HepG2 (cell line): ENCODE measurements around the gene ANLN. TPM values are rescaled to one million over a fixed set of nuclear protein-coding genes. Genes with fewer than 3 reads are reported as not detected.
"Not testable (repeated sequence)": the region's sequence is repeated elsewhere in the genome, so short reads cannot be mapped to it uniquely, and the experiment has no call there.

Source experiments
- ATAC-seq: fragments of 200-7000 bp; cut with Tn5 transposase; 3 replicates; pipeline ENCODE4 v1.9.1; 2020; ENCODE audit warnings: mild to moderate bottlenecking, moderate library complexity
- BruUV-seq: library from RNA; stranded (reverse); fragments of 400-500 nt; replicated peaks from 2 replicates; lab custom pipeline; 2021; lab: Mats Ljungman, UMichigan
- CTCF ChIA-PET: fragments of 300-600 bp; formaldehyde crosslinking; extraction: SDS; loops from one replicate; lab custom pipeline; 2021; ENCODE audit warnings: low total read pairs, inconsistent platforms, low intra/inter-chr PET ratio; lab: Yijun Ruan, JAX
- POLR2A ChIA-PET: fragments of 350-600 bp; sonication (Branson Sonifier 250); formaldehyde crosslinking; loops from one replicate; lab custom pipeline; 2020; ENCODE audit warnings: antibody characterized with exemption, inconsistent platforms; lab: Yijun Ruan, JAX
- DNase-seq: peaks from one replicate; pipeline ENCODE4 v3.0.0-alpha.2; 2015; ENCODE audit warnings: low spot score
- FAIRE-seq: peaks from 3 replicates; lab custom pipeline; 2011; peaks lifted over from hg19 to GRCh38; lab: Jason Lieb, UNC
- H2AFZ ChIP-seq: one replicate; pipeline ENCODE4 v1.6.1; 2011; ENCODE audit warnings: low read length, inconsistent platforms
- H3K27ac ChIP-seq: fragments of 300-600 bp; 3 replicates; pipeline ENCODE4 v1.8.0; 2011; ENCODE audit warnings: mixed run types, mild to moderate bottlenecking, mixed read lengths, low read length, inconsistent platforms; ENCODE audit not compliant: insufficient read depth; ENCODE audit errors: extremely low read length
- H3K27me3 ChIP-seq, 2 experiments: fragments of 200-600 bp in 1 of 2; 2 replicates in 1 of 2; 3 replicates in 1 of 2; pipeline versions ENCODE4 v1.6.0 to v1.8.0; 2011; ENCODE audit warnings: low read length in 2 of 2, mild to moderate bottlenecking in 2 of 2, moderate library complexity in 2 of 2, inconsistent platforms in 1 of 2; ENCODE audit not compliant: insufficient read depth in 2 of 2, control insufficient read depth in 1 of 2
- H3K36me3 ChIP-seq, 2 experiments: fragments of 200-600 bp in 1 of 2; replicated peaks in 1 of 2; 2 replicates in 1 of 2; 3 replicates in 1 of 2; pipeline versions ENCODE4 v1.5.1 to v1.8.0; 2011; ENCODE audit warnings: low read length in 2 of 2, inconsistent platforms in 1 of 2; ENCODE audit not compliant: insufficient read depth in 2 of 2, control insufficient read depth in 1 of 2
- H3K4me1 ChIP-seq: 2 replicates; pipeline ENCODE4 v1.5.1; 2012; ENCODE audit warnings: low read length, inconsistent platforms; ENCODE audit not compliant: insufficient read depth
- H3K4me2 ChIP-seq: 2 replicates; pipeline ENCODE4 v1.6.0; 2011; ENCODE audit warnings: low read depth, low read length, inconsistent platforms
- H3K4me3 ChIP-seq, 3 experiments: fragments of 200-600 bp in 1 of 3; sonication (generic), shearing (Covaris generic) in 1 of 3; replicated peaks in 1 of 3; 2 replicates each; pipeline ENCODE4 v1.5.1; 2011 to 2016; ENCODE audit warnings: low read length in 3 of 3, inconsistent platforms in 2 of 3, low read depth in 2 of 3, mild to moderate bottlenecking in 2 of 3, control low read depth in 1 of 3, mixed read lengths in 1 of 3; ENCODE audit not compliant: insufficient read depth in 1 of 3
- H3K79me2 ChIP-seq: one replicate; pipeline ENCODE4 v1.6.1; 2011; ENCODE audit warnings: low read length, inconsistent platforms; ENCODE audit not compliant: insufficient read depth
- H3K9ac ChIP-seq: 2 replicates; pipeline ENCODE4 v1.6.0; 2011; ENCODE audit warnings: mild to moderate bottlenecking, low read depth, low read length, inconsistent platforms; ENCODE audit not compliant: insufficient read depth
- H3K9me3 ChIP-seq: 2 replicates; pipeline ENCODE4 v1.5.1; 2012; ENCODE audit warnings: mild to moderate bottlenecking, low read length
- H4K20me1 ChIP-seq: 2 replicates; pipeline ENCODE4 v1.6.0; 2011; ENCODE audit warnings: inconsistent platforms, mild to moderate bottlenecking, low read length, moderate library complexity; ENCODE audit not compliant: insufficient read depth
- ARID2 ChIP-seq: sonication (generic); formaldehyde crosslinking; IDR thresholded peaks from 2 replicates; pipeline ENCODE4 v1.8.1; 2022; ENCODE audit warnings: mild to moderate bottlenecking, missing genetic modification reagents, borderline replicate concordance
- GTF3A ChIP-seq: sonication (generic); formaldehyde crosslinking; conservative IDR thresholded peaks from 2 replicates; pipeline ENCODE4 v1.4.0; 2020; ENCODE audit warnings: mild to moderate bottlenecking, missing genetic modification reagents
- HOMEZ ChIP-seq: IDR thresholded peaks from 2 replicates; pipeline ENCODE4 v1.6.1; 2016; ENCODE audit warnings: low read depth
- NFYC ChIP-seq: IDR thresholded peaks from 2 replicates; pipeline ENCODE4 v1.6.1; 2016; ENCODE audit warnings: missing genetic modification reagents, missing compliant biosample characterization
- SRF ChIP-seq: IDR thresholded peaks from 2 replicates; pipeline ENCODE4 v1.6.1; 2011; ENCODE audit warnings: mild to moderate bottlenecking, low read depth, low read length, moderate library complexity
- SYNCRIP ChIP-seq: fragments of 200-400 bp; formaldehyde crosslinking; IDR thresholded peaks from 2 replicates; pipeline ENCODE4 v1.6.1; 2018; ENCODE audit warnings: mild to moderate bottlenecking, low read depth, low read length; ENCODE audit not compliant: insufficient read depth
- ZNF431 ChIP-seq: sonication (generic); formaldehyde crosslinking; IDR thresholded peaks from 2 replicates; pipeline ENCODE4 v1.9.0; 2022; ENCODE audit warnings: missing genetic modification reagents, low read depth, mild to moderate bottlenecking, borderline replicate concordance
- ZNF432 ChIP-seq: sonication (generic); formaldehyde crosslinking; IDR thresholded peaks from 2 replicates; pipeline ENCODE4 v1.5.0; 2020; ENCODE audit warnings: missing genetic modification reagents, mild to moderate bottlenecking, borderline replicate concordance
- ZNF441 ChIP-seq: sonication (generic); formaldehyde crosslinking; IDR thresholded peaks from 2 replicates; pipeline ENCODE4 v1.7.0; 2021; ENCODE audit warnings: missing genetic modification reagents, borderline replicate concordance
- ZSCAN30 ChIP-seq: sonication (generic); formaldehyde crosslinking; IDR thresholded peaks from 2 replicates; pipeline ENCODE4 v1.5.0; 2020; ENCODE audit warnings: mild to moderate bottlenecking, missing genetic modification reagents
- WGBS: methylation state at CpG from one replicate; pipeline ENCODE4 v1.1.6; 2017; ENCODE audit warnings: low lambda C conversion rate; 5-methylcytosine and 5-hydroxymethylcytosine counted together
- in situ Hi-C: cut with HindIII; loops from 2 replicates; pipeline ENCODE4 v1.10.0; 2017; ENCODE audit warnings: low pct_unique_long_range_greater_than_20kb; ENCODE audit not compliant: extremely low pct_ligation_motif_present
- intact Hi-C: fragments of 100-400 bp; cut with micrococcal nuclease; formaldehyde crosslinking; loops from one replicate; pipeline ENCODE4 v1.10.0; 2022; ENCODE audit not compliant: unreplicated experiment
- polyA plus RNA-seq, 8 experiments: library from polyadenylated mRNA; depleted of rRNA in 3 of 8; stranded (reverse) in 7 of 8; unstranded in 1 of 8; fragments of >200 nt; fragmentation: Illumina TruSeq in 4 of 8; extraction: Trizol in 4 of 8; gene quantifications; 2 replicates each; pipeline versions ENCODE4 v1.2.1 to v1.2.3, GENCODE V29; 2011 to 2016; ENCODE audit warnings: low read depth in 4 of 8, missing spikeins in 1 of 8, mixed read lengths in 1 of 8; ENCODE audit not compliant: insufficient read depth in 1 of 8
- total RNA-seq, 5 experiments: library from RNA; depleted of rRNA; stranded (reverse); fragments of >200 nt; fragmentation: Illumina TruSeq; extraction: Trizol; gene quantifications; 2 replicates each; pipeline ENCODE4 v1.2.3, GENCODE V29; 2016; ENCODE audit warnings: low read depth in 1 of 5
- TF ChIP-seq, protein P1 (sequence below): sonication (generic); formaldehyde crosslinking; IDR thresholded peaks from 2 replicates; pipeline ENCODE4 v1.4.0; 2020; ENCODE audit warnings: missing genetic modification reagents
- TF ChIP-seq, protein P2 (sequence below): sonication (generic); formaldehyde crosslinking; IDR thresholded peaks from 2 replicates; pipeline ENCODE4 v1.8.1; 2023; ENCODE audit warnings: mild to moderate bottlenecking, missing genetic modification reagents

The ANLN gene
- total and polyA plus RNA-seq, 2 of the 13 experiments (the other 11 are each of a cell fraction or from before 2014, with no cell fraction given), result 20.0 to 72.0 TPM

- TF ChIP-seq NFYC (no peak), ZNF431 (CRISPR knock-in tag) (no peak), SRF (no peak), GTF3A (CRISPR knock-in tag) (no peak), ARID2 (no peak), ZSCAN30 (CRISPR knock-in tag) (no peak), SYNCRIP (no peak)
- TF ChIP-seq, all 625 proteins: peak for 0
These were observed 17.5 kb upstream of the ANLN start (continued) for GRCh38 chr7:36372156-36372555.

DNA sequence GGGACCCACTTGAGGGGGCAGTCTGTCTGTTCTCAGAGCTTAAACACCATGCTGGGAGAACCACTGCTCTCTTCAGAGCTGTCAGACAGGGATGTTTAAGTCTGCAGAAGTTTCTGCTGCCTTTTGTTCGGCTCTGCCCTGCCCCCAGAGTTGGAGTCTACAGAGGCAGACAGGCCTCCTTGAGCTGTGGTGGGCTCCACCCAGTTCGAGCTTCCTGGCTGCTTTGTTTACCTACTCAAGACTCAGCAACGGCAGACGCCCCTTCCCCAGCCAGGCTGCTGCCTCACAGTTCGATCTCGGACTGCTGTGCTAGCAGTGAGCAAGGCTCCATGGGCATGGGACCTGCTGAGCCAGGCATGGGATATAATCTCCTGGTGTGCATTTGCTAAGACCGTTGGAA is 11.1 kb upstream of the ANLN start:
- H3K4me2 ChIP-seq, result peak overlapping the region; percentile 47
- DNase-seq, H3K4me3 ChIP-seq, FAIRE-seq, ATAC-seq, H4K20me1 ChIP-seq, H2AFZ ChIP-seq, CTCF ChIA-PET, H3K27me3 ChIP-seq, intact Hi-C loops, H3K9ac ChIP-seq, BruUV-seq, H3K27ac ChIP-seq, H3K79me2 ChIP-seq, H3K36me3 ChIP-seq, POLR2A ChIA-PET, H3K9me3 ChIP-seq, H3K4me1 ChIP-seq, in situ Hi-C loops: not testable (repeated sequence)
- 0% methylated on average over 1 of the region's 7 CpGs for WGBS

DNA sequence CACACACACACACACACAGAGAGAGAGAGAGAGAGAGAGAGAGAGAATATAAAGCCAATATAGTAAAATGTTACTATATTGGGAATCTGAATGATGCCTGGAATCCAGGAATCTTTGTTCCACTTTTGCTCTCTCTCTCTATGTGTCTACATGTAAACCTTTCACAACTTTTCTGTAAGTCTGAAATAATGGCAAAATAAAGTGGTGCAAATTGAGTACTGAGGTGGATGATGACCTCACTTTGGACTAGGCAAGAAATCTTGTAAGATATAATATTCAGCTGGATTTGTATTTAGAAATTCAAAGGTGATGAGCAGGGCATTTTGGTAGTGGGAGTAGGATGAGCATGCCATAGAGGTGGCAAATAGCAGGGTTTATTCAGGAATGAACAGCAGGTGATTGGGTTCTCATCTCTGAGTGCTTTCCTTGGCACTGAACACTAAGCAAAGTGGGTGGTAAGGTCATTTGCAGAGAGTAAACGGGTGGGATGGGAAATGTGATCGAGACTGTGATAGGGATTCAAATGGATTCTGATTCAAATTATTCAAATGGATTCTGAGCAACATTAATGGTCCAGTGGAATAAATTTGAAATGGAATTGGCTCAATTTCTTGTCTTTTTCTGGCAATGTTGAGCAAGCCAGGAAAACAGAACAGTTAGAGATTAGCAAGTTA is 9.7 kb upstream of the ANLN start:
- Histone ChIP-seq H3K36me3 (no peaks in the 10 kb centered on the region), H4K20me1 (no peaks in the 10 kb centered on the region), H3K9me3 (no peaks in the 10 kb centered on the region), H3K27ac (no peak overlapping the region), H3K4me1 (no peaks in the 10 kb centered on the region), H3K27me3 (no peaks in the 10 kb centered on the region), H3K4me2 (no peak overlapping the region), H3K9ac (no peak overlapping the region), H3K79me2 (no peaks in the 10 kb centered on the region), H2AFZ (no peak overlapping the region), H3K4me3 (no peak overlapping the region)
- FAIRE-seq (no peak), ATAC-seq (no peak), DNase-seq (no peak)
- BruUV-seq, result no TSS peak
- WGBS, result 2% methylated on average over 2 of the region's 2 CpGs
- ChIA-PET POLR2A (no interaction called here), CTCF (no interaction called here)
- in situ Hi-C loops (no loop called here), intact Hi-C loops (loop anchor here (1.0 kb wide), 1 partner anchor 8 kb away; no protein-coding TSS in a partner anchor)
- no peak for TF ChIP-seq ZNF441
- TF ChIP-seq ZNF432 (CRISPR knock-in tag), result no peak
- no peak for TF ChIP-seq HOMEZ
- TF ChIP-seq, protein P1, sequence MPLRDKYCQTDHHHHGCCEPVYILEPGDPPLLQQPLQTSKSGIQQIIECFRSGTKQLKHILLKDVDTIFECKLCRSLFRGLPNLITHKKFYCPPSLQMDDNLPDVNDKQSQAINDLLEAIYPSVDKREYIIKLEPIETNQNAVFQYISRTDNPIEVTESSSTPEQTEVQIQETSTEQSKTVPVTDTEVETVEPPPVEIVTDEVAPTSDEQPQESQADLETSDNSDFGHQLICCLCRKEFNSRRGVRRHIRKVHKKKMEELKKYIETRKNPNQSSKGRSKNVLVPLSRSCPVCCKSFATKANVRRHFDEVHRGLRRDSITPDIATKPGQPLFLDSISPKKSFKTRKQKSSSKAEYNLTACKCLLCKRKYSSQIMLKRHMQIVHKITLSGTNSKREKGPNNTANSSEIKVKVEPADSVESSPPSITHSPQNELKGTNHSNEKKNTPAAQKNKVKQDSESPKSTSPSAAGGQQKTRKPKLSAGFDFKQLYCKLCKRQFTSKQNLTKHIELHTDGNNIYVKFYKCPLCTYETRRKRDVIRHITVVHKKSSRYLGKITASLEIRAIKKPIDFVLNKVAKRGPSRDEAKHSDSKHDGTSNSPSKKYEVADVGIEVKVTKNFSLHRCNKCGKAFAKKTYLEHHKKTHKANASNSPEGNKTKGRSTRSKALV (CRISPR knock-in tag), result no peak
- TF ChIP-seq, protein P2, sequence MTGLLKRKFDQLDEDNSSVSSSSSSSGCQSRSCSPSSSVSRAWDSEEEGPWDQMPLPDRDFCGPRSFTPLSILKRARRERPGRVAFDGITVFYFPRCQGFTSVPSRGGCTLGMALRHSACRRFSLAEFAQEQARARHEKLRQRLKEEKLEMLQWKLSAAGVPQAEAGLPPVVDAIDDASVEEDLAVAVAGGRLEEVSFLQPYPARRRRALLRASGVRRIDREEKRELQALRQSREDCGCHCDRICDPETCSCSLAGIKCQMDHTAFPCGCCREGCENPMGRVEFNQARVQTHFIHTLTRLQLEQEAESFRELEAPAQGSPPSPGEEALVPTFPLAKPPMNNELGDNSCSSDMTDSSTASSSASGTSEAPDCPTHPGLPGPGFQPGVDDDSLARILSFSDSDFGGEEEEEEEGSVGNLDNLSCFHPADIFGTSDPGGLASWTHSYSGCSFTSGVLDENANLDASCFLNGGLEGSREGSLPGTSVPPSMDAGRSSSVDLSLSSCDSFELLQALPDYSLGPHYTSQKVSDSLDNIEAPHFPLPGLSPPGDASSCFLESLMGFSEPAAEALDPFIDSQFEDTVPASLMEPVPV, result no peak
